HFFc6 (cell line): ENCODE data around the gene PIPOX. TPM values are rescaled to one million over a fixed set of nuclear protein-coding genes. Genes with fewer than 3 reads are reported as not detected.

Source experiments
- DNase-seq: peaks from one replicate; pipeline ENCODE4 v3.0.0-alpha.2; 2018
- H3K27ac Mint-ChIP-seq: 2 replicates; pipeline ENCODE4 v1.8.0; 2020; ENCODE audit warnings: mild to moderate bottlenecking, mixed read lengths
- H3K27me3 Mint-ChIP-seq: 2 replicates; pipeline ENCODE4 v1.8.0; 2021; ENCODE audit warnings: mild to moderate bottlenecking, moderate library complexity, mixed read lengths; ENCODE audit not compliant: insufficient read depth
- H3K36me3 Mint-ChIP-seq: 2 replicates; pipeline ENCODE4 v1.8.0; 2021; ENCODE audit warnings: low read depth, mixed read lengths
- H3K4me1 Mint-ChIP-seq: 2 replicates; pipeline ENCODE4 v1.8.0; 2020; ENCODE audit warnings: low read depth, mixed read lengths
- H3K4me3 Mint-ChIP-seq: 2 replicates; pipeline ENCODE4 v1.8.0; 2020; ENCODE audit warnings: mild to moderate bottlenecking, moderate library complexity, mixed read lengths
- H3K9me3 Mint-ChIP-seq: 2 replicates; pipeline ENCODE4 v1.8.0; 2020; ENCODE audit warnings: mild to moderate bottlenecking, mixed read lengths
- CTCF ChIP-seq: fragments of 200-600 bp; sonication (generic); IDR thresholded peaks from 2 replicates; pipeline ENCODE4 v1.5.0; 2021; ENCODE audit warnings: antibody characterized with exemption, mild to moderate bottlenecking
- total RNA-seq, 6 experiments: library from RNA; stranded (reverse); fragmentation: NEBNext Ultra II Directional; extraction: Animal tissue kit (Norgen Biotek cat#: 25700); gene quantifications; 2 replicates in 1 of 6; 3 replicates in 5 of 6; pipeline ENCODE4 v1.2.3, GENCODE V29; 2021

The PIPOX gene
- total RNA-seq, 6 experiments from 2014 or later: 0.17 to 0.73 (median 0.44) TPM

- no peaks in the 10 kb centered on the region for H3K36me3 Mint-ChIP-seq
- H3K9me3 Mint-ChIP-seq: no peaks in the 10 kb centered on the region
- no peak overlapping the region for H3K4me3 Mint-ChIP-seq
- TF ChIP-seq CTCF: no peak
- H3K27ac Mint-ChIP-seq: no peak overlapping the region
- no peak for DNase-seq
- H3K4me1 Mint-ChIP-seq: peaks cover 18% of the 10 kb centered on the region
- H3K27me3 Mint-ChIP-seq: peaks cover 54% of the 10 kb centered on the region
Measured at GRCh38 chr17:29050176-29050575, 7.2 kb downstream of the PIPOX start.

DNA sequence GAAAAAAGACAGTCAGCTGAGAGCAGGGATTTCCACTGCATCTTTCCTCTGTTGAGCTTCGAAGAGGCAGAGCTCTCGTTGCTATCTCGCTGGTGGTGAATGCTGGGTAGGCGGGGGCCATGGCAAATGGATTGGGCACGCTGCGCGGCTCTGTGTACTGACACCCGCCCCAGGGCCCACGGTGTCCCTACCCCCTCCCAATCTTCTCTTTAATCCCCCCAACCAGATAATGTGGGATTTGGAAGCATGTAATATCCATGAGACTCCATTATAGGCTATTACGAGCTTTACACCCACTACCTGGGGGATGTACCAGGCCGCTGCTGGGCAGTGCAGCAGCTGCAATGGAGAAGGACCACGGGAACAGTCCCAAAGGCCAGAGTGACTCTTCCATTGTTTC is 8.3 kb downstream of the PIPOX start:
- peaks cover 61% of the 10 kb centered on the region for H3K27me3 Mint-ChIP-seq
- no peak for TF ChIP-seq CTCF
- no peaks in the 10 kb centered on the region for H3K9me3 Mint-ChIP-seq
- no peak overlapping the region for H3K27ac Mint-ChIP-seq
- no peak overlapping the region for H3K4me3 Mint-ChIP-seq
- H3K36me3 Mint-ChIP-seq: no peaks in the 10 kb centered on the region
- H3K4me1 Mint-ChIP-seq: peaks cover 18% of the 10 kb centered on the region
- no peak for DNase-seq

DNA sequence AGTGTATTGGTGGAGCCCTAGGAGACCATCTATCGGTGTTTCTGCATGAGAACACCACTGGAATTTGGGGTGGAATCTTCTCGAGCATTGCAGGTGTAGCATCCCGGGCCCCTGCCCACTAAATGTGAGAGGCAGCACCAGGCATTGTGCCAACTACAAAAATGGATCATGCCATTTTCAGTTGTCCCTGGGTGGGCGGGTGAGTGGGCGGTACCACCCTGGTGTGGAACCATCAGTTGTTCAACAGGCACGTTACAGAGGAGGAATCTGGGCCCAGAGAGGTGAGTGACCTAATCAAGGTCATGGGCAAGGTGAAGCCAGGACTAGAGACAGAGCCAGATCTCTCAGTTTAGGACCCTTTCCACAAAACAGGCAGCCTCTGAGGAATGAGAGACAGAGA is 8.8 kb downstream of the PIPOX start:
- H3K9me3 Mint-ChIP-seq: no peaks in the 10 kb centered on the region
- no peak for TF ChIP-seq CTCF
- peaks cover 18% of the 10 kb centered on the region for H3K4me1 Mint-ChIP-seq
- H3K27ac Mint-ChIP-seq: no peak overlapping the region
- DNase-seq: no peak
- H3K27me3 Mint-ChIP-seq: peaks cover 62% of the 10 kb centered on the region
- no peaks in the 10 kb centered on the region for H3K36me3 Mint-ChIP-seq
- no peak overlapping the region for H3K4me3 Mint-ChIP-seq

GRCh38 chr17:29054835-29055234 is 11.9 kb downstream of the PIPOX start:
- no peak for TF ChIP-seq CTCF
- Mint-ChIP-seq H3K27ac (no peak overlapping the region), H3K4me1 (peaks cover under 1% of the 10 kb centered on the region; the same call in 1 of the 2 replicates), H3K4me3 (no peak overlapping the region), H3K27me3 (peaks cover 50% of the 10 kb centered on the region), H3K36me3 (no peaks in the 10 kb centered on the region), H3K9me3 (no peaks in the 10 kb centered on the region)
- no peak for DNase-seq

GRCh38 chr17:29057361-29057760 is 14.4 kb downstream of the PIPOX start:
- H3K36me3 Mint-ChIP-seq: no peaks in the 10 kb centered on the region
- TF ChIP-seq CTCF: no peak
- DNase-seq: no peak
- no peaks in the 10 kb centered on the region for H3K4me1 Mint-ChIP-seq
- H3K27me3 Mint-ChIP-seq: peaks cover 53% of the 10 kb centered on the region
- H3K4me3 Mint-ChIP-seq: no peak overlapping the region
- H3K9me3 Mint-ChIP-seq: no peaks in the 10 kb centered on the region
- H3K27ac Mint-ChIP-seq: no peak overlapping the region

DNA sequence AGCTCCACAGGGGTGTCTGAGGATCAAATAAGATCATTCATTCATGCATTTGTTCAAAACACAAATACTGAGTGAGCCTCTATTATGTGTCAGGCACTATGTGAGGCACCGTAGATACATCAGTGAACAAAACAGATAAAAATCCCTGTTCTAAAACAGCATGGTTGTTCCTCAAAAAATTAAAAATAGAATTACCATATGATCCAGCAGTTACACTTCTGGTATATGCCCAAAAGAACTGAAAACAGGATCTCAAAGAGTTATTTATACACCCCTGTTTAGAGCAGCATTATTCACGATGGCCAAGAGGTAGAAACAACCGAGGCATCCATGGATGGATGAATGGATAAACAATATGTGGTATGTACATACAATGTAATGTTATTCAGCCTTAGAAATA is 15.4 kb downstream of the PIPOX start:
- Mint-ChIP-seq H3K9me3 (no peaks in the 10 kb centered on the region), H3K27ac (no peak overlapping the region), H3K36me3 (no peaks in the 10 kb centered on the region), H3K27me3 (peaks cover 60% of the 10 kb centered on the region), H3K4me3 (no peak overlapping the region), H3K4me1 (no peaks in the 10 kb centered on the region)
- DNase-seq: no peak
- no peak for TF ChIP-seq CTCF
